Vagina (tissue), 2 donors: ENCODE data around the gene ZNF567. TPM values are rescaled to one million over a fixed set of nuclear protein-coding genes. Genes with fewer than 3 reads are reported as not detected.

Experiments
- DNase-seq, 2 donors: peaks; one replicate each; pipeline ENCODE4 v3.0.0-alpha.2; 2017; ENCODE audit errors: extremely low spot score in 2 of 2
- H3K27ac ChIP-seq: fragments of 200-600 bp; sonication (generic); one replicate; pipeline ENCODE4 v1.5.1; 2019
- H3K27me3 ChIP-seq: fragments of 200-600 bp; sonication (generic); one replicate; pipeline ENCODE4 v1.5.1; 2019
- H3K36me3 ChIP-seq, 2 donors: fragments of 200-600 bp; sonication (generic); one replicate each; pipeline ENCODE4 v1.5.1; 2017 to 2019
- H3K4me1 ChIP-seq: fragments of 200-600 bp; sonication (generic); one replicate; pipeline ENCODE4 v1.5.1; 2019
- H3K4me3 ChIP-seq, 2 donors: fragments of 200-600 bp; sonication (generic); 1 replicate in 1 of 2; 2 replicates in 1 of 2; pipeline ENCODE4 v1.5.1; 2016 to 2019
- H3K9me3 ChIP-seq: fragments of 200-600 bp; sonication (generic); one replicate; pipeline ENCODE4 v1.5.1; 2019
- CTCF ChIP-seq, 3 experiments: fragments of 450-650 bp in 2 of 3; fragments of 200-600 bp in 1 of 3; sonication (generic) in 1 of 3; IDR thresholded peaks; one replicate each; pipeline ENCODE4 v1.5.1; 2017 to 2019; ENCODE audit warnings: antibody characterized with exemption in 3 of 3, mild to moderate bottlenecking in 2 of 3, moderate library complexity in 2 of 3
- POLR2A ChIP-seq, 2 donors: fragments of 450-650 bp; IDR thresholded peaks; one replicate each; pipeline ENCODE4 v1.6.1; 2017; ENCODE audit warnings: antibody characterized with exemption in 2 of 2, mild to moderate bottlenecking in 2 of 2, moderate library complexity in 2 of 2
- POLR2AphosphoS5 ChIP-seq, 2 donors: sonication (generic); formaldehyde crosslinking; IDR thresholded peaks; one replicate each; pipeline ENCODE4 v1.9.0; 2017; ENCODE audit warnings: antibody characterized with exemption in 2 of 2, mild to moderate bottlenecking in 2 of 2, low read depth in 1 of 2; ENCODE audit not compliant: insufficient read depth in 1 of 2
- intact Hi-C: fragments of 100-400 bp; cut with DNase I; formaldehyde crosslinking; loops from one replicate; pipeline ENCODE4 v1.15.1; 2023
- total RNA-seq: library from RNA; depleted of rRNA; stranded (reverse); fragments of >200 nt; gene quantifications from one replicate; pipeline ENCODE4 v1.2.3, GENCODE V29; 2016

Gene ZNF567
- total RNA-seq: 8.3 TPM

GRCh38 chr19:36687214-36688056 lies at the start of gene ZNF567:
Gene ZNF567 (plus strand): TSS chr19:36687612. CDS start chr19:36694868, 7,256 bp downstream.
- no peak for TF ChIP-seq CTCF (IDR thresholded peaks at IDR 0.05)
- TF ChIP-seq POLR2A (IDR thresholded peaks at IDR 0.05): peak in 1 of 2 donors; percentile 25
- TF ChIP-seq POLR2AphosphoS5 (IDR thresholded peaks at IDR 0.05; ENCODE audit: insufficient read depth in 1 of 2, low read depth in 1 of 2): peak; percentile 91 to 100
- Histone ChIP-seq H3K27ac (peak within 1 kb of the TSS; percentile 4), H3K9me3 (peaks cover 2% of the 10 kb centered on the region), H3K36me3 (peaks cover 0 to 39% of the 10 kb centered on the region in 2 donors), H3K4me1 (peaks cover 23% of the 10 kb centered on the region), H3K27me3 (no peaks in the 10 kb centered on the region), H3K4me3 (peak within 1 kb of the TSS; percentile 56 to 63)
- DNase-seq: peak; percentile 91 to 99
- intact Hi-C loops: no loop called here

GRCh38 chr19:36638862-36639510 lies 48.4 kb upstream of the ZNF567 start:
- no peak for DNase-seq
- no peak overlapping the region for H3K27ac ChIP-seq
- no peaks in the 10 kb centered on the region for H3K27me3 ChIP-seq
- H3K36me3 ChIP-seq: peaks cover 0 to 80% of the 10 kb centered on the region in 2 donors
- H3K4me3 ChIP-seq: no peak overlapping the region
- H3K4me1 ChIP-seq: no peaks in the 10 kb centered on the region
- peaks cover 96% of the 10 kb centered on the region for H3K9me3 ChIP-seq
- intact Hi-C loops: no loop called here
- TF ChIP-seq POLR2A (IDR thresholded peaks at IDR 0.05) (no peak), POLR2AphosphoS5 (IDR thresholded peaks at IDR 0.05; ENCODE audit: insufficient read depth in 1 of 2, low read depth in 1 of 2) (no peak), CTCF (IDR thresholded peaks at IDR 0.05) (no peak)

GRCh38 chr19:36646746-36647145 lies 40.7 kb upstream of the ZNF567 start:
- Histone ChIP-seq H3K36me3 (peaks cover 0 to 99% of the 10 kb centered on the region in 2 donors), H3K27ac (no peak overlapping the region), H3K4me3 (no peak overlapping the region), H3K9me3 (peaks cover 93% of the 10 kb centered on the region), H3K27me3 (no peaks in the 10 kb centered on the region), H3K4me1 (no peaks in the 10 kb centered on the region)
- DNase-seq: no peak
- intact Hi-C loops: no loop called here
- TF ChIP-seq POLR2A (IDR thresholded peaks at IDR 0.05): no peak
- TF ChIP-seq POLR2AphosphoS5 (IDR thresholded peaks at IDR 0.05; ENCODE audit: insufficient read depth in 1 of 2, low read depth in 1 of 2): no peak
- no peak for TF ChIP-seq CTCF (IDR thresholded peaks at IDR 0.05)

- no peak overlapping the region for H3K4me3 ChIP-seq
- no peak for DNase-seq
- TF ChIP-seq CTCF (IDR thresholded peaks at IDR 0.05) (no peak), POLR2AphosphoS5 (IDR thresholded peaks at IDR 0.05; ENCODE audit: insufficient read depth in 1 of 2, low read depth in 1 of 2) (no peak), POLR2A (IDR thresholded peaks at IDR 0.05) (no peak)
- H3K36me3 ChIP-seq: peaks cover 8 to 100% of the 10 kb centered on the region in 2 donors
- H3K9me3 ChIP-seq: peaks cover 63% of the 10 kb centered on the region
- intact Hi-C loops: no loop called here
- H3K27me3 ChIP-seq: no peaks in the 10 kb centered on the region
- no peaks in the 10 kb centered on the region for H3K4me1 ChIP-seq
- no peak overlapping the region for H3K27ac ChIP-seq
These were observed 34.5 kb upstream of the ZNF567 start for GRCh38 chr19:36652958-36653357.
